ENCODE data around the gene DEFB132. TPM values are rescaled to one million over a fixed set of nuclear protein-coding genes. Genes with fewer than 3 reads are reported as not detected.

The DEFB132 gene
- total and polyA plus RNA-seq, 2 of the 8 experiments (the other 6 are each of a cell fraction or from before 2014, with no cell fraction given), result not detected

DNA sequence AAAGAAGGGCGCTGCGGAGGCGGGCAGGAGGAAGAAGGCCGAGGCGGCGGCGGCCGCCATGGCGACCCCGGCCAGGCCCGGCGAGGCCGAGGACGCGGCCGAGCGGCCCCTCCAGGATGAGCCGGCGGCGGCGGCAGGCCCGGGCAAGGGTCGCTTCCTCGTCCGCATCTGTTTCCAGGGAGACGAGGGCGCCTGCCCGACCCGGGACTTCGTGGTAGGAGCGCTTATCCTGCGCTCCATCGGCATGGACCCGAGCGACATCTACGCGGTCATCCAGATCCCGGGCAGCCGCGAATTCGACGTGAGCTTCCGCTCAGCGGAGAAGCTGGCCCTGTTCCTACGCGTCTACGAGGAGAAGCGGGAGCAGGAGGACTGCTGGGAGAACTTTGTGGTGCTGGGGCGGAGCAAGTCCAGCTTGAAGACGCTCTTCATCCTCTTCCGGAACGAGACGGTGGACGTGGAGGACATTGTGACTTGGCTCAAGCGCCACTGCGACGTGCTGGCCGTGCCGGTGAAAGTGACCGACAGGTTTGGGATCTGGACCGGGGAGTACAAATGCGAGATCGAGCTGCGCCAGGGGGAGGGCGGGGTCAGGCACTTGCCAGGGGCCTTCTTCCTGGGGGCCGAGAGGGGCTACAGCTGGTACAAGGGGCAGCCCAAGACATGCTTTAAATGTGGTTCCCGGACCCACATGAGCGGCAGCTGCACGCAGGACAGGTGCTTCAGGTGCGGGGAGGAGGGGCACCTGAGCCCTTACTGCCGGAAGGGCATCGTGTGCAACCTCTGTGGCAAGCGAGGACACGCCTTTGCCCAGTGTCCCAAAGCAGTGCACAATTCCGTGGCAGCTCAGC, 40.6 kb downstream of the DEFB132 start (continued):
- TF ChIP-seq, protein P1, sequence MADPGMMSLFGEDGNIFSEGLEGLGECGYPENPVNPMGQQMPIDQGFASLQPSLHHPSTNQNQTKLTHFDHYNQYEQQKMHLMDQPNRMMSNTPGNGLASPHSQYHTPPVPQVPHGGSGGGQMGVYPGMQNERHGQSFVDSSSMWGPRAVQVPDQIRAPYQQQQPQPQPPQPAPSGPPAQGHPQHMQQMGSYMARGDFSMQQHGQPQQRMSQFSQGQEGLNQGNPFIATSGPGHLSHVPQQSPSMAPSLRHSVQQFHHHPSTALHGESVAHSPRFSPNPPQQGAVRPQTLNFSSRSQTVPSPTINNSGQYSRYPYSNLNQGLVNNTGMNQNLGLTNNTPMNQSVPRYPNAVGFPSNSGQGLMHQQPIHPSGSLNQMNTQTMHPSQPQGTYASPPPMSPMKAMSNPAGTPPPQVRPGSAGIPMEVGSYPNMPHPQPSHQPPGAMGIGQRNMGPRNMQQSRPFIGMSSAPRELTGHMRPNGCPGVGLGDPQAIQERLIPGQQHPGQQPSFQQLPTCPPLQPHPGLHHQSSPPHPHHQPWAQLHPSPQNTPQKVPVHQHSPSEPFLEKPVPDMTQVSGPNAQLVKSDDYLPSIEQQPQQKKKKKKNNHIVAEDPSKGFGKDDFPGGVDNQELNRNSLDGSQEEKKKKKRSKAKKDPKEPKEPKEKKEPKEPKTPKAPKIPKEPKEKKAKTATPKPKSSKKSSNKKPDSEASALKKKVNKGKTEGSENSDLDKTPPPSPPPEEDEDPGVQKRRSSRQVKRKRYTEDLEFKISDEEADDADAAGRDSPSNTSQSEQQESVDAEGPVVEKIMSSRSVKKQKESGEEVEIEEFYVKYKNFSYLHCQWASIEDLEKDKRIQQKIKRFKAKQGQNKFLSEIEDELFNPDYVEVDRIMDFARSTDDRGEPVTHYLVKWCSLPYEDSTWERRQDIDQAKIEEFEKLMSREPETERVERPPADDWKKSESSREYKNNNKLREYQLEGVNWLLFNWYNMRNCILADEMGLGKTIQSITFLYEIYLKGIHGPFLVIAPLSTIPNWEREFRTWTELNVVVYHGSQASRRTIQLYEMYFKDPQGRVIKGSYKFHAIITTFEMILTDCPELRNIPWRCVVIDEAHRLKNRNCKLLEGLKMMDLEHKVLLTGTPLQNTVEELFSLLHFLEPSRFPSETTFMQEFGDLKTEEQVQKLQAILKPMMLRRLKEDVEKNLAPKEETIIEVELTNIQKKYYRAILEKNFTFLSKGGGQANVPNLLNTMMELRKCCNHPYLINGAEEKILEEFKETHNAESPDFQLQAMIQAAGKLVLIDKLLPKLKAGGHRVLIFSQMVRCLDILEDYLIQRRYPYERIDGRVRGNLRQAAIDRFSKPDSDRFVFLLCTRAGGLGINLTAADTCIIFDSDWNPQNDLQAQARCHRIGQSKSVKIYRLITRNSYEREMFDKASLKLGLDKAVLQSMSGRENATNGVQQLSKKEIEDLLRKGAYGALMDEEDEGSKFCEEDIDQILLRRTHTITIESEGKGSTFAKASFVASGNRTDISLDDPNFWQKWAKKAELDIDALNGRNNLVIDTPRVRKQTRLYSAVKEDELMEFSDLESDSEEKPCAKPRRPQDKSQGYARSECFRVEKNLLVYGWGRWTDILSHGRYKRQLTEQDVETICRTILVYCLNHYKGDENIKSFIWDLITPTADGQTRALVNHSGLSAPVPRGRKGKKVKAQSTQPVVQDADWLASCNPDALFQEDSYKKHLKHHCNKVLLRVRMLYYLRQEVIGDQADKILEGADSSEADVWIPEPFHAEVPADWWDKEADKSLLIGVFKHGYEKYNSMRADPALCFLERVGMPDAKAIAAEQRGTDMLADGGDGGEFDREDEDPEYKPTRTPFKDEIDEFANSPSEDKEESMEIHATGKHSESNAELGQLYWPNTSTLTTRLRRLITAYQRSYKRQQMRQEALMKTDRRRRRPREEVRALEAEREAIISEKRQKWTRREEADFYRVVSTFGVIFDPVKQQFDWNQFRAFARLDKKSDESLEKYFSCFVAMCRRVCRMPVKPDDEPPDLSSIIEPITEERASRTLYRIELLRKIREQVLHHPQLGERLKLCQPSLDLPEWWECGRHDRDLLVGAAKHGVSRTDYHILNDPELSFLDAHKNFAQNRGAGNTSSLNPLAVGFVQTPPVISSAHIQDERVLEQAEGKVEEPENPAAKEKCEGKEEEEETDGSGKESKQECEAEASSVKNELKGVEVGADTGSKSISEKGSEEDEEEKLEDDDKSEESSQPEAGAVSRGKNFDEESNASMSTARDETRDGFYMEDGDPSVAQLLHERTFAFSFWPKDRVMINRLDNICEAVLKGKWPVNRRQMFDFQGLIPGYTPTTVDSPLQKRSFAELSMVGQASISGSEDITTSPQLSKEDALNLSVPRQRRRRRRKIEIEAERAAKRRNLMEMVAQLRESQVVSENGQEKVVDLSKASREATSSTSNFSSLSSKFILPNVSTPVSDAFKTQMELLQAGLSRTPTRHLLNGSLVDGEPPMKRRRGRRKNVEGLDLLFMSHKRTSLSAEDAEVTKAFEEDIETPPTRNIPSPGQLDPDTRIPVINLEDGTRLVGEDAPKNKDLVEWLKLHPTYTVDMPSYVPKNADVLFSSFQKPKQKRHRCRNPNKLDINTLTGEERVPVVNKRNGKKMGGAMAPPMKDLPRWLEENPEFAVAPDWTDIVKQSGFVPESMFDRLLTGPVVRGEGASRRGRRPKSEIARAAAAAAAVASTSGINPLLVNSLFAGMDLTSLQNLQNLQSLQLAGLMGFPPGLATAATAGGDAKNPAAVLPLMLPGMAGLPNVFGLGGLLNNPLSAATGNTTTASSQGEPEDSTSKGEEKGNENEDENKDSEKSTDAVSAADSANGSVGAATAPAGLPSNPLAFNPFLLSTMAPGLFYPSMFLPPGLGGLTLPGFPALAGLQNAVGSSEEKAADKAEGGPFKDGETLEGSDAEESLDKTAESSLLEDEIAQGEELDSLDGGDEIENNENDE (IDR thresholded peaks at IDR 0.05; ENCODE audit: insufficient replicate concordance, low read length), result no peak
